Activated T-helper 17 cell treated with anti-CD3 and anti-CD28 coated beads, Interleukin-2, amount 50 U/mL, for 72 hours (primary cell): Measurements from ENCODE around the gene TDRD7. TPM values are rescaled to one million over a fixed set of nuclear protein-coding genes. Genes with fewer than 3 reads are reported as not detected.

Source experiments
- ATAC-seq: fragments of 150-1000 bp; cut with Tn5 transposase; replicated peaks from 2 replicates; pipeline ENCODE4 v1.10.0; 2021; ENCODE audit warnings: mild to moderate bottlenecking, moderate library complexity
- H3K27ac Mint-ChIP-seq: one replicate; pipeline ENCODE4 v1.8.0; 2022; ENCODE audit warnings: mixed read lengths
- H3K27me3 Mint-ChIP-seq: one replicate; pipeline ENCODE4 v1.8.0; 2022; ENCODE audit warnings: mixed read lengths
- H3K36me3 Mint-ChIP-seq: one replicate; pipeline ENCODE4 v1.8.0; 2022; ENCODE audit warnings: low read depth, mild to moderate bottlenecking, mixed read lengths
- H3K4me1 Mint-ChIP-seq: one replicate; pipeline ENCODE4 v1.8.0; 2022; ENCODE audit warnings: mixed read lengths
- H3K4me3 Mint-ChIP-seq: one replicate; pipeline ENCODE4 v1.8.0; 2022; ENCODE audit warnings: mild to moderate bottlenecking, mixed read lengths
- H3K9me3 Mint-ChIP-seq: one replicate; pipeline ENCODE4 v1.8.0; 2022; ENCODE audit warnings: mixed read lengths
- total RNA-seq, 2 donors: library from RNA; stranded (reverse); gene quantifications; one replicate each; pipeline ENCODE4 v1.2.3, GENCODE V29; 2022

TDRD7 gene
- total RNA-seq, 2 donors from 2014 or later, result 6.3 to 7.5 TPM

DNA sequence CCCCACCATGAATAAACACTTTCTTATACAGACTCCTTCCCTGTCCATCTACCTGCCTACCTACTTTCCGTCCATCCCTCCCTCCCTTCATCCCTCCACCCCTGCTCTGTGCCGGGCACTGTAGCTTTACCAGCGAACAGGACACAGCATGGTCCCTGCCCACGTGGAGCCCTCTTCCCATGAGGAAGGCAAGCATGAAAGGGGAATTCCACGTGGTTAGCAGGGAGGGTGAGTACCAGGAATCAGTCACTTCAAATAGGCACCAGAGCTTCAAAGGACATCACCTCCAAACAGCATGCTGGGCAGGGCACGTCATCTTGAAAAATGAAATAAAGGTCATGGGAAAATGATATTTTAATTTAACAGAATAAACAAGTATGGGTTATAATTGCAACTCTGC, 35.0 kb upstream of the TDRD7 start:
- Mint-ChIP-seq H3K4me3 (no peak overlapping the region), H3K27me3 (no peaks in the 10 kb centered on the region), H3K4me1 (no peaks in the 10 kb centered on the region), H3K36me3 (no peaks in the 10 kb centered on the region), H3K9me3 (no peaks in the 10 kb centered on the region), H3K27ac (no peak overlapping the region)
- no peak for ATAC-seq

DNA sequence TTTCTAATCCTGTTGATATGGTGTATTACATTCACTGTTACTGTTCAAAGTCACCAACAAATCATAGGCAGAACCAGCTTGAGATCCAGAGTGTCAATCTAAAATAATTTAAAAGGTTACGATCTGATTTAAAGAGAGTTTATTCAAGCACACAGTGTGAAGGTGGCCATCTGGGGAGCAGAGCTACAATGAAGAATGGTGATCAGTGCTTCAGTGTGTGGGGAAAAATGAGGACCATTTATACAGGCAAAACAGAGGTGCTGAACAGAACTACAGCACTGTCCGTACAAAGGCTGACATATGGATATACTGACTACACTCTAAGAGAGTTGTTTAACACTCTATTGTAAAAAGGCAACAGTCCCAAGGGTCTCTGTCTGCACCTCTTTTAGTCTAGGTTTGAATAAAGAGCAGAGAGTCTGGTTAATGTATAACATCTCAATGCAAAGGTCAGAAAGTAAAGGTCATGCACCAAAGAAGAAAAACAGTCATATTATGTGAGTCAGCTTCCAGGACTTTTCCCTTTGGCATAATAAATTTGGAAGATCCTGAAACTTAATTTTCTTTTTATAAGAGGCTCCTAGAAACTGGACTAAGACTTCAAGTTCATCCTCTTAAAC, 29.7 kb upstream of the TDRD7 start:
- H3K4me1 Mint-ChIP-seq, result no peaks in the 10 kb centered on the region
- no peak for ATAC-seq
- H3K9me3 Mint-ChIP-seq, result no peaks in the 10 kb centered on the region
- peaks cover 4% of the 10 kb centered on the region for H3K27me3 Mint-ChIP-seq
- H3K27ac Mint-ChIP-seq, result no peak overlapping the region
- no peak overlapping the region for H3K4me3 Mint-ChIP-seq
- H3K36me3 Mint-ChIP-seq, result no peaks in the 10 kb centered on the region

DNA sequence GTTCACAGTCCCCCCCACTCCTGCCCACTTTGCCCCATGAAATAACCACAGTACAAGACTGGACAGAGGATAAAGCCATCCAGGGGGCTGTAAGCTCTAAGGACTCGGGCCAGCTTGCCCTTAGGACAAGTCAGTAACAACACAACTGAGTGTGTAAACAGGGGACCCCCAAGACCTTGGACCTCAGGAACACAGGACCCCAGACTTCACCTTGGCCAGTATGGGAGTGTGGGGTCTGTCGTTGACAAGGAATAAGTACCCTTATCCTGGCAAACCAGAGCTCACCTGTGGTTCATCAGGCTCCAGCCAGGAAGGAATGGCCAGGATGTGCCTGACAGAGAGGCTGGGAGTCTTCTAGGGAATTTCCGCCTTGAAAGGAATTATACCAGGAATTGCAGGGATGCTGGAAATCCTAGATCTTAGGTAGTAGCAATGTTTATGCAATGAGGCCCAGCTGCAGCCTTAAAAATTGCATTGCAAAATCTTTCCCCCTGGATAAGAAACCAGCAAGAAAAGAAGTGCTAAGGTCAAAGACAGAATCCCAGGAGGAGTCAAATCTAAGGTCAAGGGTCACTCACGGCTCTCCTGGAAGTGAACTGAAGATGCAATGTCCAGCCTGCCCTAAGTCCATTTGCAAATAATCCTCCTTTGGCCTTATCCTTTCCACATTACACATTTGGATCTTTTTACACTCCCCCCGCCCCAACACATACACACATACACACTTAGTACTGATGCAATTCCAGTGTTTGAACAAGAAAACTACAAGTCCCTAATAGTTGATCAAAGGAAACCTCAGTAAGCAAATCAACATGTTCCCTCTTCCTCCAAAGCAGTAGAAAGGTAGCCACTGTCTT, 27.3 kb upstream of the TDRD7 start:
- no peaks in the 10 kb centered on the region for H3K36me3 Mint-ChIP-seq
- no peak overlapping the region for H3K27ac Mint-ChIP-seq
- ATAC-seq, result no peak
- H3K4me1 Mint-ChIP-seq, result peaks cover 11% of the 10 kb centered on the region
- peaks cover 9% of the 10 kb centered on the region for H3K27me3 Mint-ChIP-seq
- H3K4me3 Mint-ChIP-seq, result no peak overlapping the region
- H3K9me3 Mint-ChIP-seq, result no peaks in the 10 kb centered on the region

DNA sequence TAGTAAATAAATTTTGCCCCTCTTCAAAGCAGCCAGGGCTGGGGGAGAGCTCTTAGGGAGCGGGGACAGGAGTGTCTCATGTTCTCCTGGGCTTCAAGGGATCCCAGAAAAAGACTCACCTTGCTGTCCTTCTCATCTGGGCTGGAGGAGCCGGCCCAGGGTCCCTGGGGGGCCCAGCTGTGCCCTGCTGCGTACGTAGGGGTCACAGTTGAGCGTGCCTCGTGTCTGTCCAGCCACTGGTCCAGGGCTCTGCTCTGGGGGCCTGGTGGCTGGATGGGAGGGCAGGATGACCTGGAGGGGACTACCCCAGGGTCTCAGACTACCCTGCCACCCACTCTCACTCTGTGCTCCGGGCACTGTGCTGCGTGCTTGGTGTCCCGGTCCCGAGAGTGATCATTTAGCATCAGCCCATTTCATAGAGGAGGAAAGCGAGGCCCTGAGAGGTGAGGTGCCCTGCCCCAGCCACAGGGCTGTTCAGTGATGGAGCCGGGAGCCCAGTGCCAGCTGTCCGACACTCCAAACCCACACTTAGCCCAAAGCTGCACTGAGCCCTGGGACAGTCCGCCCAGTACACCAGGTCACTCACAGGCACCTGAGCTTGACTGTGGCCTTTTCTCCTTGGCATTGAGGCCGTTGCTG, 26.2 kb upstream of the TDRD7 start:
- Mint-ChIP-seq H3K27me3 (peaks cover 9% of the 10 kb centered on the region), H3K36me3 (no peaks in the 10 kb centered on the region), H3K9me3 (no peaks in the 10 kb centered on the region), H3K4me1 (peaks cover 11% of the 10 kb centered on the region), H3K4me3 (no peak overlapping the region), H3K27ac (no peak overlapping the region)
- ATAC-seq, result no peak

DNA sequence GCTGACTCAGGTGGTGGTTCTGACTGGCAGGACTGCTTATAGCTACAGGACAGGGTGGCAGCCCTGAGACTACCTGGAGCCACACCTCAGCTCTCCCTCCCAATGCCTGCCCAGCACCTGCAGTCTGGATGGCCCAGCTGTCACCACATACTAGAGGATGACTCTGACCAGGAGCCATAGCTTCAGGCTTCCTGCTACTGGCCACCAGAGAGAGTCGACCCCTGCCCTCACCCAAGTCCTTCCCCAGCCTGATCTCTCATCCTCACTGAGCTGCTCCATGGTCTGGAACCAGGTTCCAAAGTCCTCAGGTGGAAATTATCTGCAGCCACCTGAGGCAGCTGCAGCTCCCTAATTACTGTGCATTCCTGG, 25.6 kb upstream of the TDRD7 start:
- Mint-ChIP-seq H3K4me3 (no peak overlapping the region), H3K9me3 (no peaks in the 10 kb centered on the region), H3K4me1 (peaks cover 11% of the 10 kb centered on the region), H3K27ac (no peak overlapping the region), H3K27me3 (peaks cover 9% of the 10 kb centered on the region), H3K36me3 (no peaks in the 10 kb centered on the region)
- no peak for ATAC-seq

DNA sequence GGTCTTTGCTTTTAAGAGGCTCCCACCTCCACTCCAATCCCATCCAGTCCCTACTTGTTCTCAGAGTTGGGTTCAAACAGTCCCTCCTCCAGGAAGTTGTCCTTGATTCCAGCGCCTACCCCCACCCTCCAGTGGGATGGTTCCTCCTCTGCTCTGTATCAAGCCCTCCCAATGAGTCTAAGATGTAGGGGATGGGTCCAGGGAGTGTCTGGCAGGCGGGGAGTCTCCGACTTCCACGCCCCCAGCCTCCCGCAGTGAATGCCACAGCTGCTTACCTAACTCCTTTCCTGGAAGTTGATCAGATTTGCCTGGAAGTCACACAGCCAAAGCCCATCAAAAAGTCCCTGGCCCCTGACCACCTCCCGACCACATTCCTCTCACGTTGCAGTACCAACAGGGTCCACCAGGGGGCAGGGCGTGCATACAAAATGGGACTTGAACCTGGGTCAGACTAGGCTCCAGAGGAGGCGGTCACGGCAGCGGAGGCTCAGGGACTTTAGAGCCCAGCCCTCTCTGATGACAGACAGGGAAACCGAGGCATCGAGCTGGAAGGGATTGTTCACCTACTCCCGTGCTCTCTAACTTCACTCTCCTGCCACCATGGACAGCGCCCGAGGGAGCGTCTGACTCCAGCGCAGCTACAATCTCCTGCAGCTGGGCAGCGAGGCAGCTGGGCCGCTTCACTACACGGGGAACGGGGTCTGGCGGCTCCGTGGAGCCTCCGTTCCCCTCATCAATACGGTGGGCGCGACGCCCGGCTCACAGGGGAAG, 25.0 kb upstream of the TDRD7 start:
- H3K4me1 Mint-ChIP-seq, result peaks cover 11% of the 10 kb centered on the region
- ATAC-seq, result peak; percentile 47
- peak overlapping the region; percentile 34 for H3K4me3 Mint-ChIP-seq
- H3K27me3 Mint-ChIP-seq, result peaks cover 12% of the 10 kb centered on the region
- H3K27ac Mint-ChIP-seq, result no peak overlapping the region
- H3K36me3 Mint-ChIP-seq, result no peaks in the 10 kb centered on the region
- H3K9me3 Mint-ChIP-seq, result no peaks in the 10 kb centered on the region

DNA sequence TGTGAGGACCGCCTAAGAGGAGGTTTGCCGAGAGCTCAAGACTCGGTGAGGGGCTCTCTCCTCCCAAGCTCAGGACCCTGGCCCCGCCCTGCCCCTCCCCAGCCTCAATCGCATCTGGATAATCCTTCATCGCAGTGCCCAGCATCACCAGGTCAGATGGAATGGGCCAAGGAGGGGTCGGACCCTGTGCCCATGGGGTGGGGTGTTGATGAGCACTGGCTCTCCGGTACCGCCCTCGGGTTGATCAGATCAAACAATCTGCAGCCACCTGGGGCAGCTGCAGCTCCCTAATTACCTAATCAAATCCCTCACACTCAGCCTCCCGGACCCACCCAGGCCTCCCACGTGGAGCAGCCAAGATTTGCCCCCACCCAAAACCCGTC, 24.4 kb upstream of the TDRD7 start:
- Mint-ChIP-seq H3K36me3 (no peaks in the 10 kb centered on the region), H3K27me3 (peaks cover 12% of the 10 kb centered on the region), H3K4me1 (peaks cover 11% of the 10 kb centered on the region), H3K9me3 (no peaks in the 10 kb centered on the region), H3K4me3 (peak overlapping the region; percentile 34), H3K27ac (no peak overlapping the region)
- ATAC-seq, result no peak

DNA sequence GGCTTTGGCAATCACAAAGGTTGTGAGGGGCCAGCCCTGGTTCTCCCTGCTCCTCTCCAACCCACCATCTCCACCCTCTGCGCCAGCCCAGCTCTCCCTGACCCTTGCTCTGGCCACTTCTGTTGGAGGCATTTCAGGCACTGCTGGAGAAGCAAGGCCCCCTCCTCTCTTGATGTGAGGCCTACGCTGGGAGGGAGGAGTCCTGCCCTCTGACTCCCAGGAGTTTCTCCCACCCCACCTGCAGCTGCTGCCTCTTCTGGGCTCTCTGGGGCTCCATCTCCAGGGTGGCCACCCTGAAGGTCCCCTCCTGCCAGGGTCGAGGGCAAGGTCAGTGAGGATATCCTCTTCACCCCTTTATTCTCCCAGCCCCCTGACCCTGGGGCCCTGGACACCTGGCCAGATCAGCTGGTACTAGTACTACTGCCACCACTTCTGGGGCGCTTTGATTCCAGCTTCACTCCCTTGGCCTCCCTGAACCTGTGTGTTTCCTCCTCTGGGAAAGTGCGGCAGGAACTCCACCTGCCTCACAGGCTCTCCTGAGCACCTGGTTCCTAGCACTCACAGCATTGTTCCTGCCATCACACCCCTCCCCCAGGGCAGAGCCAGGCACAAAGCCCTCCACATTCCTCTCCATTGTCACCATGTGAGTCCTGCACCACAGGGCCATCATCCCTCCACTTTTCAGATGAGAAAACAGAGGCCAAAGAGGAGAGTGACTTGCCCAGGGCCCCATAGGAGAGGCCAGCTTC, 23.8 kb upstream of the TDRD7 start:
- Mint-ChIP-seq H3K27me3 (peaks cover 12% of the 10 kb centered on the region), H3K4me1 (peaks cover 11% of the 10 kb centered on the region), H3K27ac (peak overlapping the region; percentile 68), H3K36me3 (no peaks in the 10 kb centered on the region), H3K4me3 (peak overlapping the region; percentile 47), H3K9me3 (no peaks in the 10 kb centered on the region)
- ATAC-seq, result no peak

DNA sequence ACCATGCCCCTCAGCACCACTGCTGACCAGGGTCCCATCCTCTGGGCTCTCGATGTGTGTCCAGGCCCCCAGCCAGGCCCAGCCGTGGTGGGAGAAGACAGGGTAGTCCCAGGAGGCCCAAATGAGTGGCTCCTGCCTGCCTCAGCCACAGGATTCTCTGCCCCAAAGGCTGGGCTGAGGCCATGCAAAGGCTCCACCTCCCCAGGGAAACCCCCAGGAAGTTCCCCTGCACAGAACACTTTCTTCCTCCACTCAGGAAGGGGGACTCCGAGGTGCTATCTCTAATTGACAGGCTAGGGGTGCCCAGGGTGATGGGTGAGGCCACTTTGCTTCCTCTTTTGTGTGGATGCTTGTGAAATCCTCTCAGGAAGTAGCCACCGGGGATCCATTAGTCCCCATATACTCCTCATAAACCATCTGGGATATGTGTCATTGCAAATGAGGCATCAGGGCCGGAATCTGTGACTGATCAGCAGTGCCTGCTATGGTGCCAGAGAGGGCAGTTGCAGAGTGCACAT, 23.1 kb upstream of the TDRD7 start:
- Mint-ChIP-seq H3K27ac (peak overlapping the region; percentile 68), H3K4me1 (peaks cover 11% of the 10 kb centered on the region), H3K9me3 (no peaks in the 10 kb centered on the region), H3K36me3 (no peaks in the 10 kb centered on the region), H3K27me3 (peaks cover 12% of the 10 kb centered on the region), H3K4me3 (peak overlapping the region; percentile 47)
- ATAC-seq, result peak; percentile 85

DNA sequence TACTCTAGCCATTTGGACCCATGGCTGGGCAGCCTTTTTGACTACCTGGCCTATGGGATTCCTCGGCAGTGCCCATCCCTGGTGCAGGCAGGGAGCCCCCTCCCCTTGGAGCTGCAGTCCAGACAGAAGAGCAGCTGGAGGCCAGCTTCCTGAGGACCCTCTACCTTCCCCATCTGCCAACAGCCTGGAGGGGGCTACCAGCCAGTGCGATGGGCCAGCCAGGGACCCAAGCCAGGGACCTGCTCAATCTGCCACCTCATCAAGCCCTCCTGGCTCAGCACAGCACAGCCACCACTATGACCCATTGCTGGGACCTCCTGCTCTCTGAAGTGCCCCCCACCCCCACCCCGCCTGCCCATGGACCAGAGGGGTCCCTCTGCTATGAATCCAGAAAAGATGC, 22.6 kb upstream of the TDRD7 start:
- peaks cover 12% of the 10 kb centered on the region for H3K27me3 Mint-ChIP-seq
- no peaks in the 10 kb centered on the region for H3K9me3 Mint-ChIP-seq
- H3K36me3 Mint-ChIP-seq, result no peaks in the 10 kb centered on the region
- ATAC-seq, result no peak
- no peak overlapping the region for H3K27ac Mint-ChIP-seq
- peaks cover 11% of the 10 kb centered on the region for H3K4me1 Mint-ChIP-seq
- peak overlapping the region; percentile 47 for H3K4me3 Mint-ChIP-seq

DNA sequence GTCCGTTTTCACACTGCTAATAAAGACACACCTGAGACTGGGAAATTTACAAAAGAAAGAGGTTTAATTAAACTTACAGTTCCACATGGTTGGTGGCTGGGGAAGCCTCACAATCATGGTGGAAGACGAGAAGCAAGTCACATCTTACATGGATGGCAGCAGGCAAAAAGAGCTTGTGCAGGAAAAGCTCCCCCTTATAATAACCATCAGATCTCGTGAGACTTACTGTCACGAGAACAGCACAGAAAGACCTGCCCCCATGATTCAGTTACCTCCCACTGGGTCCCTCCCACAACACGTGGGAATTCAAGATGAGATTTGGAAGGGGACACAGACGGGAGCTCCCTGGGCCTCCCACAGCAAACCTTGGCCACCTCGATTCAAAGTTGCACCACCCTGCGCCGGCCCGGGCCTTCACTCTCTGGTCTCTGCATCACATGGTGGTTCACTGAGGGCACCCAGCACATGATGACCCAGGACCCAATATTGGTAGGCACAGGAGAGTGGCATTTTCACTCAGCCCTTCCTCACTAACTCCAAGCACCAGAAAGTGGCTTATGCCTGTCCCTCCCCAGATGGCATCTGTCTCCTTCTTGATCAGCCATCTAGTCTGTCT, 21.0 kb upstream of the TDRD7 start:
- no peak for ATAC-seq
- H3K4me3 Mint-ChIP-seq, result no peak overlapping the region
- H3K27ac Mint-ChIP-seq, result no peak overlapping the region
- no peaks in the 10 kb centered on the region for H3K9me3 Mint-ChIP-seq
- peaks cover 16% of the 10 kb centered on the region for H3K27me3 Mint-ChIP-seq
- H3K4me1 Mint-ChIP-seq, result peaks cover 11% of the 10 kb centered on the region
- H3K36me3 Mint-ChIP-seq, result no peaks in the 10 kb centered on the region

DNA sequence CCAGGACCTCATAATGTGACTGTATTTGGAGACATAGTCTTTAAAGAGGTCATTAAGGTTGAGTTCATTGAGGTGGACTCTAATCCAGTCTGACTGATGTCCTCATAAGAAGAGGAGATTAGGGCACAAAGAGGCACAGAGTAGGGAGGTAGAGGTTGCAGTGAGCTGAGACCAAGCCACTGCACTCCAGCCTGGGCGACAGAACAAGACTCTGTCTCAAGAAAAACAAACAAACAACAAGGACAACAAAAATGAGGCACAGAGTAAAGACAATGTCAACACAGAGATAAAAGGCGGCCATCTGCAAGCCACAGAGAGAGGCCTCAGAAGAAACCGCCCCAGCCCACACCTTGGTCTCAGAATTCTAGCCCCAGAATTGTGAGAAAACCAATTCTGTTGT, 17.0 kb upstream of the TDRD7 start:
- H3K9me3 Mint-ChIP-seq, result no peaks in the 10 kb centered on the region
- H3K4me3 Mint-ChIP-seq, result no peak overlapping the region
- no peak overlapping the region for H3K27ac Mint-ChIP-seq
- no peaks in the 10 kb centered on the region for H3K36me3 Mint-ChIP-seq
- peaks cover 7% of the 10 kb centered on the region for H3K27me3 Mint-ChIP-seq
- ATAC-seq, result no peak
- H3K4me1 Mint-ChIP-seq, result peaks cover 14% of the 10 kb centered on the region

DNA sequence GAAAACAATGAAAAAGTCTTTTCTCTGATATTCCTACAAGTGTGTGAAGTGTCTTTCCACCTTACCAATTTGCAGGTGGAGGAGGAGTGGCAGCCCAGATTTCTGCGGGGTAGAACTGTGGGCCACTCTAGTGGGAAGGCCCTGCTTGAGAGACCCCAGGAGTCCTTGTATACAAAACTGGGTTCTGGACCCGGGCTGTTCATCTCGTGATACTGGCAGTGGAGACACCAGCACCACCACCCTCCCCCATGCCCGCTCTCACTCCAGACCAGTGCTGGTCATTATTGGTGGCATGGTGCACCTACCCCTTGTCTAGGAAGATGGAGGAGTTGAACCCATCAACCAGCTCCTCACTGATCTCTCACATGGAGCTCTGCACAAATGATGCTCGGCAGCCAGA, 16.2 kb upstream of the TDRD7 start:
- ATAC-seq, result no peak
- no peak overlapping the region for H3K27ac Mint-ChIP-seq
- H3K9me3 Mint-ChIP-seq, result no peaks in the 10 kb centered on the region
- no peaks in the 10 kb centered on the region for H3K36me3 Mint-ChIP-seq
- H3K27me3 Mint-ChIP-seq, result peaks cover 7% of the 10 kb centered on the region
- H3K4me3 Mint-ChIP-seq, result no peak overlapping the region
- H3K4me1 Mint-ChIP-seq, result peaks cover 14% of the 10 kb centered on the region
